ENCODE results near the gene MMADHC.

- TF ChIP-seq CTCF (IDR thresholded peaks at IDR 0.05; ENCODE audit: poor library complexity): no peak
- TF ChIP-seq EZH2 (IDR thresholded peaks at IDR 0.05; ENCODE audit: borderline replicate concordance): no peak
- TF ChIP-seq EZH2phosphoT487 (IDR thresholded peaks at IDR 0.05; ENCODE audit: low read depth, severe bottlenecking, unreplicated experiment): no peak
Observed at GRCh38 chr2:149629026-149629425, 41.5 kb upstream of the MMADHC start.

Data from hepatocyte (in vitro differentiated cells).